GM23338 (cell line): ENCODE data around the gene DYSF.

Experiments used
- EZH2 ChIP-seq: fragments of 200-600 bp; sonication (generic); IDR thresholded peaks from one replicate; pipeline ENCODE4 v1.8.0; 2017; ENCODE audit warnings: antibody characterized with exemption, mild to moderate bottlenecking, low read depth; ENCODE audit not compliant: unreplicated experiment
- TF ChIP-seq, protein P1 (sequence below), 2 experiments: fragments of 200-600 bp in 1 of 2; sonication (generic) in 1 of 2; conservative IDR thresholded peaks; 2 replicates each; pipeline versions ENCODE4 v1.5.1 to v1.6.1; 2016 to 2017; ENCODE audit warnings: antibody characterized with exemption in 2 of 2, low read depth in 2 of 2, mild to moderate bottlenecking in 2 of 2, moderate library complexity in 1 of 2

DNA sequence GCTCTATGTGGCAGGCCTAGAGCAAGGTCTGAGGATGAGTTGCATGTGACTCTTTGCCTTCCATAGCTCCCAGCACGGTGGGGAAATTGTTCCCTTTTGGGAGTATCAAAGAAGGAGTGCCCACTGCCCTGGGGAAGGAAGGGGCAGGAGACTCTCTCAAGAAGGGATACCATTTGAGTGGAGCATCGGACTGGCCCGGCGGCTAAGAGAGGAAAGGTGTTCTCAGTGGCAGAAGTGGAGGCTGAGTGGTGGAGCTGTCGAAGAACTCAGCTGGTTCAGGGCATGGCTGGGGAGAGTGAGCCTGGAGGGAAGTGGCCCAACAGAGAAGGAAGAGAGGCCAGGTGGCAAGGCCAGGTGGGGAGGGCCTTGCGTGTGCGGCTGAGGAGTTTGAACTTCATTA lies 235.2 kb downstream of the DYSF start:
- TF ChIP-seq, protein P1, sequence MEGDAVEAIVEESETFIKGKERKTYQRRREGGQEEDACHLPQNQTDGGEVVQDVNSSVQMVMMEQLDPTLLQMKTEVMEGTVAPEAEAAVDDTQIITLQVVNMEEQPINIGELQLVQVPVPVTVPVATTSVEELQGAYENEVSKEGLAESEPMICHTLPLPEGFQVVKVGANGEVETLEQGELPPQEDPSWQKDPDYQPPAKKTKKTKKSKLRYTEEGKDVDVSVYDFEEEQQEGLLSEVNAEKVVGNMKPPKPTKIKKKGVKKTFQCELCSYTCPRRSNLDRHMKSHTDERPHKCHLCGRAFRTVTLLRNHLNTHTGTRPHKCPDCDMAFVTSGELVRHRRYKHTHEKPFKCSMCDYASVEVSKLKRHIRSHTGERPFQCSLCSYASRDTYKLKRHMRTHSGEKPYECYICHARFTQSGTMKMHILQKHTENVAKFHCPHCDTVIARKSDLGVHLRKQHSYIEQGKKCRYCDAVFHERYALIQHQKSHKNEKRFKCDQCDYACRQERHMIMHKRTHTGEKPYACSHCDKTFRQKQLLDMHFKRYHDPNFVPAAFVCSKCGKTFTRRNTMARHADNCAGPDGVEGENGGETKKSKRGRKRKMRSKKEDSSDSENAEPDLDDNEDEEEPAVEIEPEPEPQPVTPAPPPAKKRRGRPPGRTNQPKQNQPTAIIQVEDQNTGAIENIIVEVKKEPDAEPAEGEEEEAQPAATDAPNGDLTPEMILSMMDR (conservative IDR thresholded peaks at IDR 0.05; ENCODE audit: low read depth in 2 of 2), result no peak
- TF ChIP-seq EZH2, result no peak
